ENCODE measurements around the gene RXRA.

The RXRA gene

GRCh38 chr9:134336924-134337323 lies 10.7 kb downstream of the RXRA start:
- Histone ChIP-seq H2BK120ac (ENCODE audit: low read depth, low read length) (no peak overlapping the region), H3K36me3 (replicated peaks in 1 of 2; ENCODE audit: control insufficient read depth in 2 of 2, insufficient read depth in 2 of 2, low read length in 2 of 2) (peaks cover 0 to 7% of the 10 kb centered on the region in 2 donors), H3K4me1 (ENCODE audit: control insufficient read depth in 2 of 2, insufficient read depth in 1 of 2, low read depth in 1 of 2, low read length in 2 of 2) (peaks cover 12 to 24% of the 10 kb centered on the region in 2 donors), H3K79me1 (ENCODE audit: low read depth, low read length) (peaks cover 79% of the 10 kb centered on the region), H3K4ac (ENCODE audit: low read length) (no peak overlapping the region), H2BK12ac (ENCODE audit: low read length) (no peak overlapping the region), H4K91ac (ENCODE audit: low read depth, low read length, poor library complexity) (no peak overlapping the region), H3K14ac (ENCODE audit: low read length) (peak overlapping the region; percentile 38), H2BK5ac (ENCODE audit: low read length) (peak overlapping the region; percentile 13), H3K27me3 (ENCODE audit: control insufficient read depth in 3 of 3, insufficient read depth in 3 of 3, low read depth in 1 of 3, low read length in 3 of 3) (no peaks in the 10 kb centered on the region), H3K23ac (ENCODE audit: low read depth, low read length, poor library complexity) (peak overlapping the region; percentile 80), H3K9ac (ENCODE audit: low read depth, low read length, poor library complexity) (peak overlapping the region; percentile 21), H2AK5ac (ENCODE audit: low read depth, low read length) (no peak overlapping the region), H3K9me3 (replicated peaks in 1 of 2; ENCODE audit: control insufficient read depth in 2 of 2, insufficient read depth in 1 of 2, low read depth in 1 of 2, low read length in 2 of 2) (no peaks in the 10 kb centered on the region), H3K4me2 (ENCODE audit: insufficient read depth, low read length, poor library complexity, severe bottlenecking) (no peak overlapping the region), H2AFZ (ENCODE audit: low read length) (no peak overlapping the region), H4K8ac (ENCODE audit: low read depth, low read length) (no peak overlapping the region), H3K18ac (ENCODE audit: low read length) (peak overlapping the region; percentile 38), H3K4me3 (ENCODE audit: low read length in 2 of 2) (no peak overlapping the region), H2BK15ac (ENCODE audit: low read length) (no peak overlapping the region), H3K27ac (replicated peaks; ENCODE audit: low read length) (no peak overlapping the region)
- DNase-seq (ENCODE audit: low spot score): no peak
- WGBS, 2 donors (ENCODE audit: extremely low coverage in 2 of 2, insufficient read length in 2 of 2, insufficient replicate concordance in 1 of 2): no CpG with 5 or more reads among the region's 8 CpGs

- Histone ChIP-seq H2BK12ac (ENCODE audit: low read length) (no peak overlapping the region), H3K79me1 (ENCODE audit: low read depth, low read length) (peaks cover 78% of the 10 kb centered on the region), H4K8ac (ENCODE audit: low read depth, low read length) (no peak overlapping the region), H3K27me3 (ENCODE audit: control insufficient read depth in 3 of 3, insufficient read depth in 3 of 3, low read depth in 1 of 3, low read length in 3 of 3) (no peaks in the 10 kb centered on the region), H3K4me2 (ENCODE audit: insufficient read depth, low read length, poor library complexity, severe bottlenecking) (no peak overlapping the region), H2BK120ac (ENCODE audit: low read depth, low read length) (no peak overlapping the region), H2AFZ (ENCODE audit: low read length) (no peak overlapping the region), H3K4me3 (ENCODE audit: low read length in 2 of 2) (no peak overlapping the region), H3K4ac (ENCODE audit: low read length) (no peak overlapping the region), H3K9ac (ENCODE audit: low read depth, low read length, poor library complexity) (no peak overlapping the region), H3K27ac (replicated peaks; ENCODE audit: low read length) (no peak overlapping the region), H4K91ac (ENCODE audit: low read depth, low read length, poor library complexity) (no peak overlapping the region), H2BK5ac (ENCODE audit: low read length) (peak overlapping the region; percentile 33), H2AK5ac (ENCODE audit: low read depth, low read length) (no peak overlapping the region), H3K9me3 (replicated peaks in 1 of 2; ENCODE audit: control insufficient read depth in 2 of 2, insufficient read depth in 1 of 2, low read depth in 1 of 2, low read length in 2 of 2) (no peaks in the 10 kb centered on the region), H3K18ac (ENCODE audit: low read length) (peak overlapping the region; percentile 9), H3K14ac (ENCODE audit: low read length) (no peak overlapping the region), H3K36me3 (replicated peaks in 1 of 2; ENCODE audit: control insufficient read depth in 2 of 2, insufficient read depth in 2 of 2, low read length in 2 of 2) (peaks cover 0 to 7% of the 10 kb centered on the region in 2 donors), H3K4me1 (ENCODE audit: control insufficient read depth in 2 of 2, insufficient read depth in 1 of 2, low read depth in 1 of 2, low read length in 2 of 2) (peaks cover 12 to 21% of the 10 kb centered on the region in 2 donors), H3K23ac (ENCODE audit: low read depth, low read length, poor library complexity) (peak overlapping the region; percentile 80), H2BK15ac (ENCODE audit: low read length) (no peak overlapping the region)
- DNase-seq (ENCODE audit: low spot score): no peak
- WGBS, 2 donors (ENCODE audit: extremely low coverage in 2 of 2, insufficient read length in 2 of 2, insufficient replicate concordance in 1 of 2): no CpG with 5 or more reads among the region's 13 CpGs
These were observed 11.2 kb downstream of the RXRA start for GRCh38 chr9:134337469-134337868.

- peak overlapping the region; percentile 33 for H2BK5ac ChIP-seq (ENCODE audit: low read length)
- H3K27me3 ChIP-seq (ENCODE audit: control insufficient read depth in 3 of 3, insufficient read depth in 3 of 3, low read depth in 1 of 3, low read length in 3 of 3): no peaks in the 10 kb centered on the region
- H3K4me1 ChIP-seq (ENCODE audit: control insufficient read depth in 2 of 2, insufficient read depth in 1 of 2, low read depth in 1 of 2, low read length in 2 of 2): peaks cover 12 to 23% of the 10 kb centered on the region in 2 donors
- H2AK5ac ChIP-seq (ENCODE audit: low read depth, low read length): peak overlapping the region; percentile 96
- no peak overlapping the region for H3K27ac ChIP-seq (replicated peaks; ENCODE audit: low read length)
- DNase-seq (ENCODE audit: low spot score): no peak
- peak overlapping the region; percentile 90 for H2BK12ac ChIP-seq (ENCODE audit: low read length)
- no peak overlapping the region for H2BK15ac ChIP-seq (ENCODE audit: low read length)
- no peak overlapping the region for H3K4me2 ChIP-seq (ENCODE audit: insufficient read depth, low read length, poor library complexity, severe bottlenecking)
- no peak overlapping the region for H2AFZ ChIP-seq (ENCODE audit: low read length)
- peak overlapping the region; percentile 46 for H3K4ac ChIP-seq (ENCODE audit: low read length)
- no CpG with 5 or more reads among the region's 27 CpGs for WGBS, 2 donors (ENCODE audit: extremely low coverage in 2 of 2, insufficient read length in 2 of 2, insufficient replicate concordance in 1 of 2)
- no peak overlapping the region for H3K4me3 ChIP-seq (ENCODE audit: low read length in 2 of 2)
- H3K23ac ChIP-seq (ENCODE audit: low read depth, low read length, poor library complexity): peak overlapping the region; percentile 98
- no peak overlapping the region for H4K91ac ChIP-seq (ENCODE audit: low read depth, low read length, poor library complexity)
- peaks cover 0 to 7% of the 10 kb centered on the region in 2 donors for H3K36me3 ChIP-seq (replicated peaks in 1 of 2; ENCODE audit: control insufficient read depth in 2 of 2, insufficient read depth in 2 of 2, low read length in 2 of 2)
- H2BK120ac ChIP-seq (ENCODE audit: low read depth, low read length): peak overlapping the region; percentile 81
- peak overlapping the region; percentile 76 for H3K18ac ChIP-seq (ENCODE audit: low read length)
- H3K14ac ChIP-seq (ENCODE audit: low read length): peak overlapping the region; percentile 72
- peak overlapping the region; percentile 88 for H3K9ac ChIP-seq (ENCODE audit: low read depth, low read length, poor library complexity)
- peaks cover 77% of the 10 kb centered on the region for H3K79me1 ChIP-seq (ENCODE audit: low read depth, low read length)
- no peak overlapping the region for H4K8ac ChIP-seq (ENCODE audit: low read depth, low read length)
- no peaks in the 10 kb centered on the region for H3K9me3 ChIP-seq (replicated peaks in 1 of 2; ENCODE audit: control insufficient read depth in 2 of 2, insufficient read depth in 1 of 2, low read depth in 1 of 2, low read length in 2 of 2)
These were observed 12.3 kb downstream of the RXRA start for GRCh38 chr9:134338394-134339182.

GRCh38 chr9:134339183-134339806 lies 13.0 kb downstream of the RXRA start:
- WGBS, 2 donors (ENCODE audit: extremely low coverage in 2 of 2, insufficient read length in 2 of 2, insufficient replicate concordance in 1 of 2): no CpG with 5 or more reads among the region's 17 CpGs

More at GRCh38 chr9:134339183-134339806, 13.0 kb downstream of the RXRA start:
- DNase-seq (ENCODE audit: low spot score): no peak
- Histone ChIP-seq H3K27ac (replicated peaks; ENCODE audit: low read length) (no peak overlapping the region), H2AK5ac (ENCODE audit: low read depth, low read length) (peak overlapping the region; percentile 96), H2BK120ac (ENCODE audit: low read depth, low read length) (peak overlapping the region; percentile 81), H4K8ac (ENCODE audit: low read depth, low read length) (peak overlapping the region; percentile 52), H2BK12ac (ENCODE audit: low read length) (peak overlapping the region; percentile 90), H3K79me1 (ENCODE audit: low read depth, low read length) (peaks cover 70% of the 10 kb centered on the region), H3K27me3 (ENCODE audit: control insufficient read depth in 3 of 3, insufficient read depth in 3 of 3, low read depth in 1 of 3, low read length in 3 of 3) (no peaks in the 10 kb centered on the region), H3K9me3 (replicated peaks in 1 of 2; ENCODE audit: control insufficient read depth in 2 of 2, insufficient read depth in 1 of 2, low read depth in 1 of 2, low read length in 2 of 2) (no peaks in the 10 kb centered on the region), H3K4me1 (ENCODE audit: control insufficient read depth in 2 of 2, insufficient read depth in 1 of 2, low read depth in 1 of 2, low read length in 2 of 2) (peaks cover 12 to 23% of the 10 kb centered on the region in 2 donors), H2BK15ac (ENCODE audit: low read length) (peak overlapping the region; percentile 15), H3K4me2 (ENCODE audit: insufficient read depth, low read length, poor library complexity, severe bottlenecking) (no peak overlapping the region), H2AFZ (ENCODE audit: low read length) (no peak overlapping the region), H3K23ac (ENCODE audit: low read depth, low read length, poor library complexity) (peak overlapping the region; percentile 98), H3K18ac (ENCODE audit: low read length) (peak overlapping the region; percentile 76), H3K36me3 (replicated peaks in 1 of 2; ENCODE audit: control insufficient read depth in 2 of 2, insufficient read depth in 2 of 2, low read length in 2 of 2) (peaks cover 0 to 7% of the 10 kb centered on the region in 2 donors), H3K4ac (ENCODE audit: low read length) (peak overlapping the region; percentile 46), H3K14ac (ENCODE audit: low read length) (peak overlapping the region; percentile 72), H3K9ac (ENCODE audit: low read depth, low read length, poor library complexity) (peak overlapping the region; percentile 88), H2BK5ac (ENCODE audit: low read length) (no peak overlapping the region), H3K4me3 (ENCODE audit: low read length in 2 of 2) (peak overlapping the region in 1 of 2 donors; percentile 7), H4K91ac (ENCODE audit: low read depth, low read length, poor library complexity) (peak overlapping the region; percentile 98)

Measured in neuronal stem cell (in vitro differentiated cells).